Measurements from ENCODE around the gene DELE1.

DELE1 gene

GRCh38 chr5:141958113-141958512 is 34.4 kb downstream of the DELE1 start, which contains the start of gene PCDH12:
PCDH12 (minus strand) TSS chr5:141958202; CDS start chr5:141957851, 351 bp downstream.
- no peak for DNase-seq (ENCODE audit: low spot score)

GRCh38 chr5:141958546-141959172 is 35.0 kb downstream of the DELE1 start:
- DNase-seq (ENCODE audit: low spot score) = no peak

- DNase-seq (ENCODE audit: low spot score) = no peak
Measured at GRCh38 chr5:141960018-141960417, 36.3 kb downstream of the DELE1 start.

GRCh38 chr5:141960449-141961323 is 37.0 kb downstream of the DELE1 start:
- DNase-seq (ENCODE audit: low spot score) = peak; percentile 87

- no peak for DNase-seq (ENCODE audit: low spot score)
Measured at GRCh38 chr5:141961466-141961865, 37.8 kb downstream of the DELE1 start.

GRCh38 chr5:141963701-141964100 is 40.0 kb downstream of the DELE1 start:
- DNase-seq (ENCODE audit: low spot score) = no peak

GRCh38 chr5:141965071-141965470 is 41.4 kb downstream of the DELE1 start:
- DNase-seq (ENCODE audit: low spot score) = no peak

GRCh38 chr5:141966275-141966962 is 42.7 kb downstream of the DELE1 start:
- no peak for DNase-seq (ENCODE audit: low spot score)

- no peak for DNase-seq (ENCODE audit: low spot score)
Measured at GRCh38 chr5:141966963-141967333, 43.3 kb downstream of the DELE1 start.

GRCh38 chr5:141968914-141969608 is 45.4 kb downstream of the DELE1 start, which contains the start of gene RNF14:
RNF14 (plus strand) TSS chr5:141969105; CDS start chr5:141973589, 4,484 bp downstream.
- peak; percentile 92 for DNase-seq (ENCODE audit: low spot score)

- DNase-seq (ENCODE audit: low spot score) = peak; percentile 84
Measured at GRCh38 chr5:141969783-141970771, 46.4 kb downstream of the DELE1 start.

- DNase-seq (ENCODE audit: low spot score) = no peak
Measured at GRCh38 chr5:141973871-141974595, 50.4 kb downstream of the DELE1 start.

GRCh38 chr5:141976176-141976575 is 52.5 kb downstream of the DELE1 start:
- no peak for DNase-seq (ENCODE audit: low spot score)

- no peak for DNase-seq (ENCODE audit: low spot score)
Measured at GRCh38 chr5:141978389-141978788, 54.7 kb downstream of the DELE1 start.

- DNase-seq (ENCODE audit: low spot score) = no peak
Measured at GRCh38 chr5:141982626-141983025, 59.0 kb downstream of the DELE1 start.

- DNase-seq (ENCODE audit: low spot score) = no peak
Measured at GRCh38 chr5:141986072-141986471, 62.4 kb downstream of the DELE1 start.

GRCh38 chr5:141989720-141990119 is 66.0 kb downstream of the DELE1 start:
- no peak for DNase-seq (ENCODE audit: low spot score)

Data from germinal center (tissue), 1 donor.